Kidney (tissue), 14 donors: ENCODE data around the gene DPP6. TPM values are rescaled to one million over a fixed set of nuclear protein-coding genes. Genes with fewer than 3 reads are reported as not detected.

Experiments used
- DNase-seq, 5 donors: peaks; one replicate each; pipeline ENCODE4 v3.0.0-alpha.2; 2013 to 2020
- FAIRE-seq: peaks from 2 replicates; lab custom pipeline; 2012; peaks lifted over from hg19 to GRCh38; lab: Jason Lieb, UNC
- H3K27ac ChIP-seq, 2 donors: one replicate each; pipeline ENCODE4 v1.7.0; 2013; ENCODE audit warnings: low read depth in 2 of 2, low read length in 2 of 2, inconsistent platforms in 1 of 2
- H3K27me3 ChIP-seq: one replicate; pipeline ENCODE4 v1.7.1; 2013; ENCODE audit warnings: low read length, inconsistent platforms; ENCODE audit not compliant: control insufficient read depth, insufficient read depth
- H3K36me3 ChIP-seq, 3 donors: one replicate each; pipeline versions ENCODE4 v1.7.0 to v1.7.1; 2013; ENCODE audit warnings: low read length in 3 of 3, control low read depth in 1 of 3, inconsistent platforms in 1 of 3; ENCODE audit not compliant: insufficient read depth in 3 of 3, control insufficient read depth in 2 of 3
- H3K4me1 ChIP-seq, 3 donors: one replicate each; pipeline versions ENCODE4 v1.7.0 to v1.7.1; 2013; ENCODE audit warnings: low read length in 3 of 3, inconsistent platforms in 1 of 3, low read depth in 1 of 3; ENCODE audit not compliant: control insufficient read depth in 2 of 3, insufficient read depth in 2 of 3
- H3K4me3 ChIP-seq, 3 donors: one replicate each; pipeline versions ENCODE4 v1.7.0 to v1.8.1; 2013; ENCODE audit warnings: low read length in 3 of 3, control low read depth in 1 of 3, inconsistent platforms in 1 of 3
- H3K9ac ChIP-seq, 3 donors: one replicate each; pipeline versions ENCODE4 v1.7.0 to v1.7.1; 2013; ENCODE audit warnings: low read length in 3 of 3, control low read depth in 1 of 3, inconsistent platforms in 1 of 3
- H3K9me3 ChIP-seq, 3 donors: one replicate each; pipeline versions ENCODE4 v1.7.0 to v1.7.1; 2013; ENCODE audit warnings: low read length in 3 of 3, control low read depth in 1 of 3, inconsistent platforms in 1 of 3; ENCODE audit not compliant: control insufficient read depth in 2 of 3, insufficient read depth in 1 of 3
- intact Hi-C: fragments of 100-400 bp; cut with DNase I; formaldehyde crosslinking; loops from one replicate; pipeline ENCODE4 v1.11.1; 2022
- polyA plus RNA-seq: library from polyadenylated mRNA; stranded (reverse); fragments of 350-450 nt; fragmentation: Illumina TruSeq; extraction: RNeasy Lipid Tissue Mini Kit (QIAGEN cat#74804); gene quantifications from one replicate; pipeline ENCODE4 v1.2.3, GENCODE V29; 2014; ENCODE audit warnings: low read depth, low replicate concordance; ENCODE audit not compliant: insufficient read depth
- total RNA-seq: library from RNA; stranded (reverse); fragmentation: NEBNext Ultra II Directional; extraction: Animal tissue kit (Norgen Biotek cat#: 25700); gene quantifications from one replicate; pipeline ENCODE4 v1.2.1, GENCODE V29; 2021
- TF ChIP-seq, protein P1 (sequence below): IDR thresholded peaks from 3 replicates; pipeline ENCODE4 v1.5.1; 2012; ENCODE audit warnings: mild to moderate bottlenecking, moderate library complexity, borderline replicate concordance; ENCODE audit not compliant: insufficient read depth; ENCODE audit errors: extremely low read depth
- donor health status: control.
- donor health status: control.
- donor health status: control.
- donor health status: control.
- donor health status: control.
- donor health status: DM: yes; HTN: yes; CAD: no.
- donor health status: Normal renal cell carcinoma (clear cell type).

Gene DPP6
- total and polyA plus RNA-seq, 2 donors from 2014 or later: 1.8 to 6.9 TPM

DNA sequence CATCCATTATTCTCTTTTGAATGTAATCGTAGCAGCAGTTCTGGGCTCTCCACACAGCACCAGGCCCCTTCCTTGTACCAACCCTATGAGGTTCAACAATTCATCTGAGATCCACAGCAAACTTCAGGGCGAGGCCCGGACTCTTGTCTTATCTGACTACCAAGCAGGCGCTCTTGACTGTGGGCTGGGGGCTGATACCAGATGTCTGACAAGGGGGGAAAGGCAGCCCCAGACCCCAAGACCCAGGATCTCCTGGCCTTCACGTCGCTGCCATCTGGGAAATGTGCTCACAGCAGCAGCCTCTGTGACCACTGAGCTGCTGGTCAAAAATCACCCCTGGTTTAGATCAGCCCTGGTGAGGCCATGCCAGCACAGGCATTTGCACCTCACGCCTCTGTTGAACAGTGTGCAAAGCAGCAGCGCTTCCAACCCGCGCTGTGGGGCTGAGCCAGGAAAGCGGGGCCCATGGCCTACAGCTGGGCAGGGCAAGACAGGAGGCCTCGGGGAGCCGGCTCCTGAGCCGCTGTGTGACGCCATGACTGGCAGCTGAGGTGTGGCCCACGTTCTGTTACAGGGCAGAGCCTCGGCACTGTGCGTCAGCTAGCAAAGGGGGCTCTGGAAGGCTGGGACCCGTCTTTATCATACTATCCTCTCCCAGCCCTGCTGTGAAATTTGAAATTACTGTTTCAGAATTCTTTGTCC, 806.8 kb downstream of the DPP6 start:
- Histone ChIP-seq H3K27ac (no peak overlapping the region), H3K9me3 (no peaks in the 10 kb centered on the region), H3K9ac (no peak overlapping the region), H3K36me3 (no peaks in the 10 kb centered on the region), H3K27me3 (no peaks in the 10 kb centered on the region), H3K4me1 (peaks cover 0 to 5% (median 0%) of the 10 kb centered on the region in 3 donors), H3K4me3 (no peak overlapping the region)
- DNase-seq (no peak), FAIRE-seq (no peak)
- TF ChIP-seq, protein P1, sequence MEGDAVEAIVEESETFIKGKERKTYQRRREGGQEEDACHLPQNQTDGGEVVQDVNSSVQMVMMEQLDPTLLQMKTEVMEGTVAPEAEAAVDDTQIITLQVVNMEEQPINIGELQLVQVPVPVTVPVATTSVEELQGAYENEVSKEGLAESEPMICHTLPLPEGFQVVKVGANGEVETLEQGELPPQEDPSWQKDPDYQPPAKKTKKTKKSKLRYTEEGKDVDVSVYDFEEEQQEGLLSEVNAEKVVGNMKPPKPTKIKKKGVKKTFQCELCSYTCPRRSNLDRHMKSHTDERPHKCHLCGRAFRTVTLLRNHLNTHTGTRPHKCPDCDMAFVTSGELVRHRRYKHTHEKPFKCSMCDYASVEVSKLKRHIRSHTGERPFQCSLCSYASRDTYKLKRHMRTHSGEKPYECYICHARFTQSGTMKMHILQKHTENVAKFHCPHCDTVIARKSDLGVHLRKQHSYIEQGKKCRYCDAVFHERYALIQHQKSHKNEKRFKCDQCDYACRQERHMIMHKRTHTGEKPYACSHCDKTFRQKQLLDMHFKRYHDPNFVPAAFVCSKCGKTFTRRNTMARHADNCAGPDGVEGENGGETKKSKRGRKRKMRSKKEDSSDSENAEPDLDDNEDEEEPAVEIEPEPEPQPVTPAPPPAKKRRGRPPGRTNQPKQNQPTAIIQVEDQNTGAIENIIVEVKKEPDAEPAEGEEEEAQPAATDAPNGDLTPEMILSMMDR: no peak
- intact Hi-C loops: no loop called here

- DNase-seq: no peak
- Histone ChIP-seq H3K9ac (no peak overlapping the region), H3K27me3 (no peaks in the 10 kb centered on the region), H3K27ac (no peak overlapping the region), H3K4me3 (no peak overlapping the region), H3K9me3 (no peaks in the 10 kb centered on the region), H3K4me1 (peaks cover 0 to 8% (median 4%) of the 10 kb centered on the region in 3 donors), H3K36me3 (no peaks in the 10 kb centered on the region)
- FAIRE-seq: no peak
- intact Hi-C loops: no loop called here
- TF ChIP-seq, protein P1: no peak
Observed at GRCh38 chr7:154859747-154860620, 807.8 kb downstream of the DPP6 start.

DNA sequence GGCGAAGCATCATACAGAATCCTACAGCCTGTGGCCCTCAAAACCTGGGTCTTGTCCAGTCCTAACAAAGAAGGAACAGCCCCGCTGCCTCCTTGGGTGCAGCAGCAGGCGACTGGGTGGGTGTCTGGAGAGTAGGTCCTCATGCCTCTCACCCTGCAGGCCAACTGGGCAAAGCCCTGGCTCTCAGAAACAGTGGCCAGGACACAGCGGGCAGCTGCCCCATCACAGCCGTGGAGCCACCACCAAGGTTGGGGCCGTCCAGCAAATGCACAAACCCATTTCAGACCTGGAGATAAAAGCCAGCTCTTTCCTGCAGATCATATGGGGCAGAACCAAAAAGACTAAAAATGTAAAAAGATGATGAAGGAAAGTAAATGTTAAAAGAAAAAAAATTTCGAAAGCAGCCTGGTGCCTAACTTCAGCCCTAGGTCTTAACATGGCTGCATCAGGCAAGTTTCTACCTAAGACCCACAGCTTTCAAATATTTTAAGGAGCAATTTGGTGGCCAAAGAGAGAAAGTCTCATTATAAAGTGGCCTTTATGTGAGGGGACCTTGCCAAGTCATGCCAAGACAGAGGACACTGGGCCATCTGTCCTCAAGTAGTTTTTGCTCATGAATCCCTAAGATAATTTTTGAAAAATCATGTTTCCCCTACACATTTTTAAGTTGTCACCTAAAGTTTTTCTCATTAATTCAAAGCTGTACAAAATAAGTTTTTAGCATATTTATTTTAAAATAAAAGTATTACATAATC, 808.6 kb downstream of the DPP6 start:
- no peak overlapping the region for H3K4me3 ChIP-seq
- DNase-seq (no peak), FAIRE-seq (no peak)
- no peak overlapping the region for H3K27ac ChIP-seq
- intact Hi-C loops: no loop called here
- no peaks in the 10 kb centered on the region for H3K9me3 ChIP-seq
- H3K4me1 ChIP-seq: peaks cover 0 to 11% (median 5%) of the 10 kb centered on the region in 3 donors
- H3K9ac ChIP-seq: no peak overlapping the region
- no peaks in the 10 kb centered on the region for H3K36me3 ChIP-seq
- no peaks in the 10 kb centered on the region for H3K27me3 ChIP-seq
- TF ChIP-seq, protein P1: no peak
